ENCODE results near the gene PLA2G12B.

The PLA2G12B gene

DNA sequence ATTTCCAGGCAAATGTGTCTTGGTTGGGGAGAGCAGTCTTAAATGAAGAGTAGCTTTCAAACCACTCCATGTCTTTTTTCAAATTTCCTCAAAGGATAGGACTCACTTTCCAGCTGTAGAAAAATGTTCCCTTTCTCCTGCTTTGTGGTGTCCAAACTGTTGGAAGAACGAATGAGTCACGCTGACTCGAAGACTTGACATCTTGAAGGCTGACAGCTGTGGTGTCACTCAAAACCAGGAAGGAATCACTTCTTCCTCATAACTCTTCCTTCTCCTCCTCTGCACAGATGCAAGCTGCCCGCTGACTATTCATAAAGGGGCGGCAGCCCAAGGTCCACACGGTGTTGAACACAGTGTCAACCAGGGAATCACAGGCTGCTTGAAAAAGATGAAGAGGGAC lies 19.2 kb downstream of the PLA2G12B start:
- DNase-seq (ENCODE audit: low read depth in 1 of 2, low spot score in 1 of 2): no peak
- H3K4me3 ChIP-seq (replicated peaks; ENCODE audit: insufficient read depth, low read length): no peak overlapping the region
- H3K27ac ChIP-seq (replicated peaks): no peak overlapping the region
- TF ChIP-seq GABPA (IDR thresholded peaks at IDR 0.05; ENCODE audit: low read depth) (no peak), SPI1 (IDR thresholded peaks at IDR 0.05; ENCODE audit: borderline replicate concordance, low read depth) (no peak), POLR2AphosphoS5 (IDR thresholded peaks at IDR 0.05; ENCODE audit: low read depth) (no peak)
- TF ChIP-seq, protein P1, sequence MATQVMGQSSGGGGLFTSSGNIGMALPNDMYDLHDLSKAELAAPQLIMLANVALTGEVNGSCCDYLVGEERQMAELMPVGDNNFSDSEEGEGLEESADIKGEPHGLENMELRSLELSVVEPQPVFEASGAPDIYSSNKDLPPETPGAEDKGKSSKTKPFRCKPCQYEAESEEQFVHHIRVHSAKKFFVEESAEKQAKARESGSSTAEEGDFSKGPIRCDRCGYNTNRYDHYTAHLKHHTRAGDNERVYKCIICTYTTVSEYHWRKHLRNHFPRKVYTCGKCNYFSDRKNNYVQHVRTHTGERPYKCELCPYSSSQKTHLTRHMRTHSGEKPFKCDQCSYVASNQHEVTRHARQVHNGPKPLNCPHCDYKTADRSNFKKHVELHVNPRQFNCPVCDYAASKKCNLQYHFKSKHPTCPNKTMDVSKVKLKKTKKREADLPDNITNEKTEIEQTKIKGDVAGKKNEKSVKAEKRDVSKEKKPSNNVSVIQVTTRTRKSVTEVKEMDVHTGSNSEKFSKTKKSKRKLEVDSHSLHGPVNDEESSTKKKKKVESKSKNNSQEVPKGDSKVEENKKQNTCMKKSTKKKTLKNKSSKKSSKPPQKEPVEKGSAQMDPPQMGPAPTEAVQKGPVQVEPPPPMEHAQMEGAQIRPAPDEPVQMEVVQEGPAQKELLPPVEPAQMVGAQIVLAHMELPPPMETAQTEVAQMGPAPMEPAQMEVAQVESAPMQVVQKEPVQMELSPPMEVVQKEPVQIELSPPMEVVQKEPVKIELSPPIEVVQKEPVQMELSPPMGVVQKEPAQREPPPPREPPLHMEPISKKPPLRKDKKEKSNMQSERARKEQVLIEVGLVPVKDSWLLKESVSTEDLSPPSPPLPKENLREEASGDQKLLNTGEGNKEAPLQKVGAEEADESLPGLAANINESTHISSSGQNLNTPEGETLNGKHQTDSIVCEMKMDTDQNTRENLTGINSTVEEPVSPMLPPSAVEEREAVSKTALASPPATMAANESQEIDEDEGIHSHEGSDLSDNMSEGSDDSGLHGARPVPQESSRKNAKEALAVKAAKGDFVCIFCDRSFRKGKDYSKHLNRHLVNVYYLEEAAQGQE (IDR thresholded peaks at IDR 0.05; ENCODE audit: insufficient replicate concordance, low read depth): no peak
- TF ChIP-seq, protein P2, sequence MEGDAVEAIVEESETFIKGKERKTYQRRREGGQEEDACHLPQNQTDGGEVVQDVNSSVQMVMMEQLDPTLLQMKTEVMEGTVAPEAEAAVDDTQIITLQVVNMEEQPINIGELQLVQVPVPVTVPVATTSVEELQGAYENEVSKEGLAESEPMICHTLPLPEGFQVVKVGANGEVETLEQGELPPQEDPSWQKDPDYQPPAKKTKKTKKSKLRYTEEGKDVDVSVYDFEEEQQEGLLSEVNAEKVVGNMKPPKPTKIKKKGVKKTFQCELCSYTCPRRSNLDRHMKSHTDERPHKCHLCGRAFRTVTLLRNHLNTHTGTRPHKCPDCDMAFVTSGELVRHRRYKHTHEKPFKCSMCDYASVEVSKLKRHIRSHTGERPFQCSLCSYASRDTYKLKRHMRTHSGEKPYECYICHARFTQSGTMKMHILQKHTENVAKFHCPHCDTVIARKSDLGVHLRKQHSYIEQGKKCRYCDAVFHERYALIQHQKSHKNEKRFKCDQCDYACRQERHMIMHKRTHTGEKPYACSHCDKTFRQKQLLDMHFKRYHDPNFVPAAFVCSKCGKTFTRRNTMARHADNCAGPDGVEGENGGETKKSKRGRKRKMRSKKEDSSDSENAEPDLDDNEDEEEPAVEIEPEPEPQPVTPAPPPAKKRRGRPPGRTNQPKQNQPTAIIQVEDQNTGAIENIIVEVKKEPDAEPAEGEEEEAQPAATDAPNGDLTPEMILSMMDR (IDR thresholded peaks at IDR 0.05; ENCODE audit: insufficient read depth, low read length): no peak
- H3K27me3 ChIP-seq (ENCODE audit: insufficient read depth, poor library complexity, severe bottlenecking): no peaks in the 10 kb centered on the region

DNA sequence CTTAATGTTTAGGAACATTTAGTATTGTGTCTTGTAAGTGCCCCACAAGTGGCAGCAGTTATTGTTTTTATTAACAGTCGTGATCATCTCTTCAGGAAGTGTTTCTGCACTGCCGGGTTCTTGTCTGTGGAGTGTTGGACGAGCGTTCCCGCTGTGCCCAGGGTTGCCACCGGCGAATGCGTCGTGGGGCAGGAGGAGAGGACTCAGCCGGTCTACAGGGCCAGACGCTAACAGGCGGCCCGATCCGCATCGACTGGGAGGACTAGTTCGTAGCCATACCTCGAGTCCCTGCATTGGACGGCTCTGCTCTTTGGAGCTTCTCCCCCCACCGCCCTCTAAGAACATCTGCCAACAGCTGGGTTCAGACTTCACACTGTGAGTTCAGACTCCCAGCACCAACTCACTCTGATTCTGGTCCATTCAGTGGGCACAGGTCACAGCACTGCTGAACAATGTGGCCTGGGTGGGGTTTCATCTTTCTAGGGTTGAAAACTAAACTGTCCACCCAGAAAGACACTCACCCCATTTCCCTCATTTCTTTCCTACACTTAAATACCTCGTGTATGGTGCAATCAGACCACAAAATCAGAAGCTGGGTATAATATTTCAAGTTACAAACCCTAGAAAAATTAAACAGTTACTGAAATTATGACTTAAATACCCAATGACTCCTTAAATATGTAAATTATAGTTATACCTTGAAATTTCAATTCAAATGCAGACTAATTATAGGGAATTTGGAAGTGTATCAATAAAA lies 22.2 kb downstream of the PLA2G12B start:
- DNase-seq (ENCODE audit: low read depth in 1 of 2, low spot score in 1 of 2): no peak
- TF ChIP-seq, protein P2 (IDR thresholded peaks at IDR 0.05; ENCODE audit: insufficient read depth, low read length): no peak
- TF ChIP-seq POLR2AphosphoS5 (IDR thresholded peaks at IDR 0.05; ENCODE audit: low read depth): no peak
- TF ChIP-seq SPI1 (IDR thresholded peaks at IDR 0.05; ENCODE audit: borderline replicate concordance, low read depth): no peak
- TF ChIP-seq, protein P1 (IDR thresholded peaks at IDR 0.05; ENCODE audit: insufficient replicate concordance, low read depth): no peak
- TF ChIP-seq GABPA (IDR thresholded peaks at IDR 0.05; ENCODE audit: low read depth): no peak
- H3K27ac ChIP-seq (replicated peaks): no peak overlapping the region
- H3K4me3 ChIP-seq (replicated peaks; ENCODE audit: insufficient read depth, low read length): no peak overlapping the region
- no peaks in the 10 kb centered on the region for H3K27me3 ChIP-seq (ENCODE audit: insufficient read depth, poor library complexity, severe bottlenecking)

DNA sequence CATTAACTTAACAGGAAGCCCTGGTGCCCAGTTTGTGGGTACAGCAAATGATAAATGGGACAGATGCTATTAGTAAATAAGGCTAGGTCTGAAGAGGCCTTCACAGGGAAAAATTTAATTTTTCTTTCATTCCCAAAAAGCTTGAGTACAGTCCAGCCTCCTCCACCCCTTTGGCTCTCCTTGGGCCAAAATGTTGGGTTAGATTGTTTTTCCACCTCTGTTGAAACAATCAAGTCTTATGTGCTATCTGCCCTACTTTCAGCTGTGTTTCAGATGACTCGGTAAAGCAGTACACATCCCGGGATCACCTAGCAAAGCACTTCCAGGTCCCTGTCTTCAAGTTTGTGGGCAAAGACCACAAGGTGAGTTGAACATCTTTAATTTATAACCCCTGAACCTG lies 24.3 kb downstream of the PLA2G12B start:
- TF ChIP-seq, protein P2 (IDR thresholded peaks at IDR 0.05; ENCODE audit: insufficient read depth, low read length): no peak
- TF ChIP-seq, protein P1 (IDR thresholded peaks at IDR 0.05; ENCODE audit: insufficient replicate concordance, low read depth): no peak
- TF ChIP-seq GABPA (IDR thresholded peaks at IDR 0.05; ENCODE audit: low read depth) (no peak), SPI1 (IDR thresholded peaks at IDR 0.05; ENCODE audit: borderline replicate concordance, low read depth) (no peak), POLR2AphosphoS5 (IDR thresholded peaks at IDR 0.05; ENCODE audit: low read depth) (no peak)
- no peak overlapping the region for H3K27ac ChIP-seq (replicated peaks)
- no peak for DNase-seq (ENCODE audit: low read depth in 1 of 2, low spot score in 1 of 2)
- H3K4me3 ChIP-seq (replicated peaks; ENCODE audit: insufficient read depth, low read length): no peak overlapping the region
- H3K27me3 ChIP-seq (ENCODE audit: insufficient read depth, poor library complexity, severe bottlenecking): no peaks in the 10 kb centered on the region

All from HL-60 (cell line).